NAMALWA (cell line): ENCODE data around the gene USH2A.

Source experiments
- DNase-seq: peaks from one replicate; pipeline ENCODE4 v3.0.0-alpha.2; 2015; ENCODE audit warnings: low spot score

The USH2A gene

DNA sequence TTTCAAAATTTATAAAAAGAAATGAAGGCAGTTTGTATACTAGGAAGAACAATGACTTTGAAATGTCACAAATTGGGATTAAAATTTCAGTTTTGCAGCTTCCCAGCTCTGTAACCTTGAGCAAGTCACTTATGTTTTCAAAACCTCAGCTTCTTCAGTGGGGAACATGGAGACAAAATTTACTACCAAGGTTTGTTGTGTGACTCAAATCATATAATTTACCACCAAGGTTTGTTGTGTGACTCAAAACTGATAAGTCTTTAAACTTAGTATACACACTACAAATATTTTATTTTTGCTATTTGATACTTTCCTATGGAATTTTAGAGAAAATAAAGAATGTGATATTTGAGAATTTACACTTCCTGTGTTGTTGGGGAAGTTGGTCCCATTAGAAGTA is 636.3 kb downstream of the USH2A start:
- no peak for DNase-seq

DNA sequence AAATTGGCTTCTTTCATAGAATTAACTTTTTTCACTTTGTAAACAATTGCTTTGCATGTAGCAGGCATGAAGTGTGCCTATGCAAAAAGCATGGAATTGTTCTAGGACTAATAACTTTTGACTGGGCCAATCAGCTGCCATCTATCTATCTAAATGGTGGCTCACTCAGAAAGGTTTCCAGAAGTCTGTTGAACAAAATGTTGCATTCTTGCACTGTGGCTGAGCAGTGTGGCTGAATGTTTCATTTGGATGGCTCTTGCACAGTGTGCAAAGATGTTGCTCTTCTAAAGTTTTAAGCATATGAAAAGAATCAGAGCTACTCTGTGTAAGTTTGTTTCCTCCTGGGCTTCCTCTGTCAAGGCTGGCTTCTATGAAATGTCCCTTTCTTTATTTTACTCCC is 642.6 kb downstream of the USH2A start:
- no peak for DNase-seq

DNA sequence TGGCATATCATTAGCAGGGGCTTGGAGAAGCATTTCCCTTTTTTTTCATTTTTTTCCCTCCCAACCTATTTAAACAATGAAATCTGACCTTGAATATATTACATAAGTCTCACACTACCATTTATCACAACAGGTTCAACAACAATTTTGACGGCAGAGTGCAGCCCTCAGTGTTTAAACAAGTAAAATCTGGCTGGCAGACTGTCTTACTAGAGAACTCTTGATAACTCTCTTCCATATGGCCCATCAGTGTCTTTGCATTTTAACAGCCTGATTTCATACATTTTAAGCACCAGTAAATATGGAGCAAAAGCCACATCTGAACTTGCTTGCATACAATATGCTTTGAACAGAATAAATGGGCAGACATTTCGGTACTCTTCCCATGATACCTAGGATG is 643.1 kb downstream of the USH2A start:
- no peak for DNase-seq

DNA sequence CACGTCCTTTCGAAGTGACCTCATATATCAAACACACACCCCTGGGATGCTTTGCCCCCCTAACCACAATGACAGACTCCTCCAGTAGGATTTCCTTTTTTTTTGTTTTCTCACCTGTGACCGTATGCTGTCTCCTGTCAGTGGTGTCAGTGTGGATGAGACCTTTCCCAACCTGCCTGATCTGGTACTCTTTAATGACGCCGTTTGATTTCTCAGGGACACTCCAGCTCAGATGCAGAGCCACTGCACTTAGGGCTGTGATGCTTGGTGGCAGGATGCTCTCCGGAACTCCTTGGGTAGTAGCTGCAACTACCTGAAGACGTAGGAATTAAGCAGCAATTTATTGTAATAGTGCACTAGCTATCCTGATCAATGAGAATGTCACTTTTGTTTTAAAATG is 643.5 kb downstream of the USH2A start:
- DNase-seq = no peak

DNA sequence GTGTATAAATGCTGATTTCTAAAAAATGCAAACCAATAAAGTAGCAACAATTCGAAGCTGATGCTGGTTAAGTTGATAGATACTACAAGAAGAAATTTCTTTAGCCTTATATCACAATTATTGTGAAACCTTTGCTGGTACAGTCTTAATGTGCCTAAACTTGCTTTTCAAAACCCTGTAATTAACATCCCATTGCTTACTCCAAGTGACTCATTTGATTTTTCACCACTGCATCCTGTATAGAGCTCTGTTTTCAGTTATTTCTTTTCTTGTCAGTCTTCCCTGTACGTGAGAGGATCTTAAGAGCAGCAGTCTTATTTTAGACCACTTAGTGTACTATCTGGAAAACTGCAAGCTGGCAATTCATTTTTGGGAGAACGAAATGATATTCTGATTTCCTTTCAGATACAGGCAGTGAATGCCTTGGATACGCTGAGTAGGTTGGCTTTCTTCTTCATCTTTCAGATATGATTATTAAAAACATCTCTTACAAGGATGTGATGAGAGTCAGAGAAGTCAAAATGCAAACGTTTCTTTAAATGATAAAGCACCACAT is 645.8 kb downstream of the USH2A start:
- no peak for DNase-seq

DNA sequence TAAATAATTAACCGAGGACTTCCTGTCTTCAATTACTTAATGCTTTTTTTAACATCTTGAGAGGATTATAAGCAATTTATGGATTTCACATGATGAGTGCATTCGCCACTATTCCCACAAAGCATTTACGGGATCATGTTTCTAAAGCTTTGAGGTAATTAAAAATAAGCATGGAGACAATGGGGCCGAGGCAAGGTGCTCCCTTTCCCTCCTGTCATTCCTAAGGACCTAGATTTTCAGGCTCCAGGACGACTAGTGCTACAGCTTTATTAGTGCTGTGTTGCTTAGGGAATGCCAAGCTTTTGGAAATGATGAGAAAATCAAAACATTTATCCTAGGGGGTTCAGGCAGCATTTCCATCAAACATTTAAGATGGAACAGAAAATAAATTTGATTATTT is 646.9 kb downstream of the USH2A start:
- DNase-seq = no peak

DNA sequence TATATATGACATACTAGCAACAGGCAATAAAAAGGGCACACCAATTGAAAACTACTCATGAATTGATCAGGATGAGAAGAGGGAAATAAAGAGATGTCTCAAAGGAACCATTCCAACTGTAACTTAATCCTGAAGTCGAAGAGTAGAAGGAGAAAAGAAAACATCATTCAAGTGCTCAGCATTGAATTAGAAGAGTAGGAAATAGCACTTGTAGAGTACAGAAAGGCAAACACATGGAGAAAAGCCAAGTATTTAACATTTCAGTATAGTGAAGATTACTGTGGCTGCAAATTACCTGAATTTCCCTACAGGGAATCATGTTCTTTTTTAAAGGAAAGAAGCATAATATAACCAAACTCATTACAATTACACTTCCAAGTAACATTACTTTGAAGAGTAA is 651.1 kb downstream of the USH2A start:
- DNase-seq = no peak

DNA sequence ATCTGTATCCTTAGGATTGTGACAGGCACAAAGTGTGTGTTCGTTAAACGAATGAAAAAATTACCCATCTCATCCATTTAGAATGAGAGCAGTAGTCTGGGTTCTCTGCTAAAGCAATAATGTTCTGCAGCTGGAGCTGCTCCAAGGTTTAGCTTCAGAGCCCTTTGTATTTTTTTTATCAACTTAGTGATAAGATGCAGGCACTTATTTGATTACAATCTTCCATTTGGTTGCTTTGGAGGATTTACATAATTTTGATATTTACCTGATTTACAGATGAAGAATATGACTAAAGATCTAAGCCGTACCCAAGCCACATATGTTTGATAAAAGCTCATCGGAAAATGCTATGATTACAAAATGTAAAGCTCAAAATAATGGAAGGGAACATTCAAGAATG is 654.9 kb downstream of the USH2A start:
- DNase-seq = no peak

DNA sequence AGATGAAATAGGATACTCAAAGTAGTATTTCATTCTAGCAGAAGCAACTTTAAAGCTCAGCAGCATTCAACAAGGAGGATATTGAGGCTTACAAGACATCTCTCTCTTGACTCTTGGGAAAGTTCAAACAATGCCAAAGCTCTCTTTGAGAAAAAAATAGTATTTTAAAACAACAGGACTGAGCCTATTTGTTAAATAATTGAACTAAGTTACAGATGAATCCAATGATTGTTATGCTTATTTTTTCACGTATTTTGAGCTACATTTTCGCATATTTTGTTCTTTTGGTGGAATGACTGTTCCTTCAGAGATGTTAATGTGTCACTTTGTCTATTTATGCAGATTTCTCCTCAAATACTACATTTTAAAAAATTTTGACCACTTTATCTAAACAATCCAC is 655.5 kb downstream of the USH2A start:
- no peak for DNase-seq

DNA sequence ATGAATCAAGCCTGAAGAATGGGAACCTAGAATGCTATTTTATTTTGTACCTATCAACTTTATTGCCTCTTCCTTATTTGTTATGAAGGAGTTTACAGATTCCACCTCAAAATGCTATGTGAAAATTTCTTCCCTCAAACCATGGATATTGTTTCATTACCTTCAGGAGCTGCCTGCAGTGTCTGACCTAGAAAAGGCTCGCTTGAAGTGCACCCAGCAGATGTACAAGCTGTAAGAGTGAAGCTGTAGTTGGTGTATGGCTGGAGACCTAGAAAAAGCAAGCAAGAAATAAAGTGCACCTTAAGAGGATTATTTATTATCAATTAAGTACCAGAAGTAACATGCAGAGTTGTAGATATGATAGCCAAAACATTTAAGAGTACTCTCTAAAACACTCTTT is 656.7 kb downstream of the USH2A start:
- DNase-seq = no peak

DNA sequence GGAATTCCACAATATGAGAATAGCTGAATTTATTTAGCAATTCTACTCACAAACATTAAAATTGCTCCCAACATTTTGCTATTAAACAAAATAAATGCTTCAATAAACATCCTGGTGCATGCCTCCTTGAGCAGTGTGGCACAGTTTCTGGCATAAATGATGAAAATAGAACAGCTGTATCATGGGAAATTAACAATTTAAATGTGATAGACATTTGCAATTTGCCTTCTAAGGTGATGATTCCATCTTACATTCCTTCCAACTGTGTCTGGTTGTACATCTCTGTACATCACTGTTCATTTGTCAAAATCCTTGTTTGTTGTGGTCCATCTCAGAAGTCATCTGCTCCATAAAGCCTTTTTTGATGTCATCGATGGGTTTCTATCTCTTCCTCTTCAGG is 657.4 kb downstream of the USH2A start:
- DNase-seq = no peak

DNA sequence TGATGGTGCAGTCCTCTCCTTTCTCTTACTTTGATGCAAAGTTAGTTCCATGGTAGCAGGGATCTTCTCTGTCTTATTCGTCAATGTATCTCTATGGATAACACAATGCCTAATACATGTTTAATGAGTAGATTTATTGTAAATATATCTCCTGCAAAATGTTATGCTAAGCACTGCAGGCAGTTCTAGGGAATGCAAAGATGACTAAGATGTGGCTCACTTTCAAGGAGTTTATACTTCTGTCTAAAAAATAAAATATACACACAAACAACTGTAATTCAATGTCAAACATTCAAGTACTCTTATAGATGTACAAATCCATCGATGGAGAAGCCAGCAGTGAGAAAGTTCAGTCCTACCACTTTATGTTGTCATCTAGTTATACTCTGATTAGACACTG is 661.8 kb downstream of the USH2A start:
- no peak for DNase-seq

DNA sequence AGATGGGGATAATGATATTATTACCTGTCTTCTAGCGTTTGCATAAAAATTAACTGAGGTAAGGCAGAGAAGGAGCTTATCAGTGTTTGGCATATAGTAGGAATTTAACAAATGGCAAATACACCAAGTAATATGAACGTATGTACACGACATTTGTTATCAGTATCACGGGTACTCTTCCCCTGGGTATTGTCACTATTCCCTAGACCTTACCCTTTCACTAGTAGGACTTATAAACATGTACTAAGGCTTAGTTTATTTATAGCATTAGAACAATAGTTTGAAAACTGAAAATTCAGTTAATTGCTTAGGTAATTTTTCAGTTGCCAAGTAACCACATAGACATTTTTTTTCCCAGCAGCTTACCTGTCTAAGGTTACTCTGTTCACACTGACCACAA is 669.1 kb downstream of the USH2A start:
- DNase-seq = no peak

DNA sequence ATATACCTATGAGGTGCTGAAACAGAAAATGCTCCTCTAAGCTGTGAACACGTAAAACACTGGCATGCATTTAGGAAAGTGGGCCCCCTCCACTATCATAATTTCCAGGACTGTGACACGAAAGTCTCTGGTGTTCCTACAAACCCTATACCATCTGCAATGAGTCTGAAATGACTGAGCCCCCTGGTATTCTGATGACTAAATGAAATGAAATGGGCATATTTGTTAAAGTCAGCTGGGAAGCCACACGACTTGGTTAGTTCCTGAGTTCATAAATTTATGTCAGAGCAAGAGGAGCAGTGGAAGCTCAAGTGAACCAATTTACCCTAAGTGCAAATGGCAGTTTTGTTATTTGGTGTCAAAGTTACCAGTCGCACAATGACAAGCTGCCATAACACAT is 673.8 kb downstream of the USH2A start:
- no peak for DNase-seq

DNA sequence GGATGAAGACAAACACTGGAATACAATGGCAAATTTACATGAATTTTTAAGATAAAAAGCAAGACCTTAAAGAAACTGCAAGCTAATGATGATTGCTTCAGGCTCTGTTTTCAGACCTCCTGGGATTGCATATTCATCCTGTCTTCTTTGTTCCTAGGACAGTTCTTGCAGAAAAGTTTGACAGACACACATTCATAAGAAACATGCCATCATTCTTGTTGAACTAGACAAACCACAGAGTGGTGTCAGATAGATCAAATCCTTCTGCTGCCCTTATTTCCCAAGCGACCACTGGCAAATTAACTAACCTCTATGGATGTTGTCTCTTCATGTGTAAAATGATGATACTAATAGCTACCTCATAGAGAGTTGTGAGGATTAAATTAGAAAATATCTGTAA is 674.8 kb downstream of the USH2A start:
- DNase-seq = no peak

DNA sequence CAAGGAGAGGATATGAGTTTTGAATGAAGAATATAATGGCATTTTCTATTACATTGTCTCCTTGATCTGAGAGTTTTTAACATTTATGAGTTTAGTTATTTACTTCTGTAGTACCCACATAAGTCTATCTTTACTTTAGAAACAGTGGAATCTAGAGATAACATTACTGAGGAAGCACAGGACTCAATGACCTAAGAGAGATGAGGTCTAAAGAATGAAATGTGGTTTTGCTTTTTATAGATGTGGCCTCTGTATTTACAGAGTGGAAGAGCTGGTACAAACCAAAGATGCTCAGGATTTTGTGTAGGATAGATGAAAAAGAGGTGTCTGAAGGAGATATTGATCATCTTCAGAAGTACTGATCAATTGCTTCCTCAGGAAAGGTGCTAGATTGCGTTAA is 678.8 kb downstream of the USH2A start:
- no peak for DNase-seq

DNA sequence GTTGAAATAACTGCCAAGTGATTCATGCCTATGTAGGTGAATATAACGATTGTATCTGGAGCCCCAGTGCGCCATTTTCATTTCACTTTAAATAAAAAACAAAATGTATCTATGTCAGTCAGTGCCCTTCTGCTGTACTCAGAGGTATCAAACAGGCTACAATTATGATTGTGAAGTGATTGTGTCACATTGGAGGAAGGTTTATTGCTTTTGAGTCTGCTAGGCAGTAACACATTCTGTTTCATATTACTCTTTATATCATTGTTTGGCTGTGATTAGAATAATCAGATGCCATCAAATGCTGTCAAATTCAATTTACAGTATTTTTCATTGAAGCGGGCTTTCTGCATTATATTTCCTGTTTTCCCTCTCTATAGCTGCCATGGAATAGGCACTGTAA is 684.2 kb downstream of the USH2A start:
- DNase-seq = no peak

DNA sequence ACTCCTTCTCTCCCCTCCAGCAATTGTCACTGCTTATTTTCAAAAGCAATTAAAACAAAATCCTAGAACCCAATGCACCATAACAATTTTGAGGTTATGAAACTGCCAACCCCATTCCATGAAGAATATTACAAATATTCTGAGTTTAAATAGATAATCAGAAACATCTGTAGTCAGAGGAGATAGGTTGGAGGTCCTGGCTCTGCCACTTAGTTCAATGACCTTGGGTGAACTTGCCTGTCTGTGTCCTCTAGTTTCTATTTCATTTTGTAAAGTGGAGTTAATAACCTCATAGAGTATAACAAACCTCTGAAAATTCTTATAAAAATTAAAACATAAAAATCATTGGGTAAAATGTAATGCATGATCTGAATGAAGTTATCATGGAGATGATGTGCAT is 691.5 kb downstream of the USH2A start:
- DNase-seq = no peak

DNA sequence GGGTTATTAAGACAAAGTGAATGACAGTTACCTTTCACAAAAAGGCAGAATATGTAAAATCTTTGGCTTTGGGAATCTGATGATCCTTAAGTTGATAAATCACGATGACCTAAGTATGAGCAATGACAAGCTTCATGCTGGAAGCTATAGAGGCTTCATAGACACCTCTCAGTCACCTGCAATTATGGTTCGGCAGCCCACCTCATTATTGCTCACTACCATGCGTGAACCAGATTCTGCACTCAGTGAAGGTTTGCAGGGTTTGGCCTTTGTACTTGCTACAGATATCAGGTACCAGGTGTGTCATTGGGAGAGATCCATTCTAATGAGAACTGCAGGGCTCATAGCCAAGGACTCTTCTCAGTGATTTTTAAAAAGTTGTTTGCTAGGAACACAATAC is 692.6 kb downstream of the USH2A start:
- DNase-seq = no peak

DNA sequence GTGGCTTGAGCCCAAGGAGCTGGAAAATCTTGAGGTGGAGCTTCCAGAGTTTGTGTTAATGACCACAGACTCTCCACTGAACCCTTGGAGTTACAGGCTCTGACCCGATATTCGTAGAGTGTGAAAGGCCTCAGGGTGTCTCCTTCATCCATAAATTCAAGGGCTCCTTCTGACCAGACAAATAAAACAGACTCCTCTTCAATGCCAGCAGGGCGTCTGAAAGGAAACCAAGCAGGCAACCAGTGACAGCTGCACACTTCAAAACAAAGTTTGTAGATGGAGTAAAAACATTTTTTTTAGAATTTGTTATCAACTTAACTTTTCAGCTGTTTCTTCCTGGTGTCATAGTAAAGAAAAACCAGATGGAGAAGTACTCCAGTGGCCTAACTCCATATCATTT is 695.1 kb downstream of the USH2A start:
- DNase-seq = no peak

DNA sequence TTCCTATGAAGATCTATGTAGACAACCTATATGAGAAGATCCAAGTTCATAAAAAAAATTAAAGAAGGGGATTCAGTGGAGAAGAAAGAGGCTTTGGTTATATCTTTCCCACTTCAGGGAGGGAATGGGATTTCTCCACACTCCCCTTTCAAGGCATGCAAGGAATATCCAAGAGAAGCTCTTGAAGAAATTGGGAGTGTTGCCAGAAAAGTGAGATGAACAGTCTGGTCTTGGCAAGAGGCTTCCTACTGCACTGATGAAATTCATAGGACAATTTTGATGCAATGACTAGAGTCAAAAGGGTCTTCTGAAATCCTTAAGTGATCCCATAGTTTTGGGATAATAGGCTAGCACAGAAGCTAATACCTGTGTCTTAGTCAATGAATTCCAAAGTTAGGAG is 703.1 kb downstream of the USH2A start:
- DNase-seq = no peak

DNA sequence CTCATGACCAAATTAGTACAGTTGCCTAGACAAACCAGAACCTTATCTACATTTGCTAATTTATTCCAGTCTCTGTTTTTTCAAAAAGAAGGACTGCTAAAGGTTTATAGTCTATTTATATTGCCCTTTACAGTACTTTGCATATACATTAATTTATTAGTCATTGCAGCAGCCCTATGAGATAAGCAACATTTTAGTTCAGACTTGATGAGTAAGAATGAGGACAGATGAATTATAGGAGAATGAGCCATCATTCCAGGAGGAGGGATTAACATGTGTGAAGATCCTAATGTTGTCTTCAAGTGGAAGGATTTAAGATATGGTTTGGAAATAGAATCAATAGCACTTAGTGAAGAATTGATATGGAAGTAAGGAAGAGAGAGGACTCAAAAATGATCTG is 703.7 kb downstream of the USH2A start:
- no peak for DNase-seq

DNA sequence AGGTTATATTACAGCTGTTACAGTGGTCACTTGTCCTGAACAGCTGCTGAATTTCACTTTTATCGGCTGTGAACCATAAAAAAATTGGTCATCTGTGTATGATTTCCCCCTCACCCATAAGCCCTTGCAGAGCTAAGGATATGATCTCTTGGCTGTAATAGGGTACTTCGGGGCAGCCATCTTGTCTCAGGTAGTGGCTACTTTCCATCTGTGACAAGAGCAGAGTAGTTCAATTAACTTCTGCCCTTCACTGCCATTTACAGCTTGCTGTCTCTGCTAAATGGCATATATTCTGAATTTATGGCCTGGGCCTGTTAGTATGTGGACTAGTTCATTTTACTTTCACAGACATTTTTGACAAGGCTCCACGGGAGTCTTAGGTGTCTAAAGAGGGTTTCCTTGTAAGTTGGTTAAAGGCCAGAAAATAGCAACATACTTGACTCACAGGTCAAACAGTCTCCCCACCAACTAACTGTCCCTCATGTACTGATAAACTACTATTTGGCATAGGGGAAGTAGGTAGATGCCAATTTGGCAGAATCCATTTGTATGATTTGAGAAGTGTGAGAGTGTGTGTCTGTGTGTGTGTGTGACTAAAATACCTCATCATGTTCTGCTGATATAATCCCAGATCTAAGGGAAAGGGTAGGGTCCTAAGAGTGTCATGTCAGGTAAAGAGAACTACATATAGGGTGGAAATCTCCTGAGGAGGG is 704.5 kb downstream of the USH2A start:
- no peak for DNase-seq

DNA sequence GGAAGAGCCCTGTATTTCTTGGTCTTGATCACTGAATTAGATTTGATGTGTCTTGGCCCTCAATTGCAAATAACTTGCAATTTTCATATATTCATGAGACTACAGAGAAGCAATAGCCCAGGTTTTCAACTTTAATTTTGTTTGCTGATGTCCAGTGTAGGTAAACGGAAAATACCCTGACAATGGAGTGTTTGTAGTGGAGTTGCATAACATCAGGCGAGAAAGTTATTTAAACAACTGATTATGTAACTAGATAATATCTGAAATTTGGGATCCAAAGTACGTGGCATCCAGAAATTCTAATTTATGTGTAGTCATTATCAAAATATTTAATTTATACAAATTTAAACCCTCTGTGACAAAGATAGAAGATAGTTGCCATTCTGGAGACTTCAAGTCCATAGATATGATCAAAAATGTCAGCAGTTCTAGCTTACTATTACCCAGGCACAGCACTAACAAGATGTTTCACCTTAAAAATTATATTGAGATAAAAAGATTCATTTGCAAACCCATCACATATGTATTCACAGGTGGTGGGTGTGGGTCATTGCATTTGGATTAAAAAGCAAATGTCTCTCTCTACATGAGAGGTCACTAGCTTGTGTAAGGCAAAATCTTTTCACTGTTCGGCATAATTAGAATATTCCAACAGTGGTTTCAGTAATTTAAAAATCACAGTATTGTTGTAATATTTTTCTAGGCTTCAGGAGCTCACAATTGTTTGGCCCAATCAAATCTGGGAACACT is 705.4 kb downstream of the USH2A start:
- DNase-seq = no peak
